WTC11 (cell line): ENCODE data around the gene RASA1. TPM values are rescaled to one million over a fixed set of nuclear protein-coding genes. Genes with fewer than 3 reads are reported as not detected.

ENCODE experiments used
- ATAC-seq: fragments of 200-7000 bp; cut with Tn5 transposase; 2 replicates; pipeline ENCODE4 v1.10.0; 2021; ENCODE audit warnings: mild to moderate bottlenecking, moderate library complexity
- CTCF ChIA-PET: fragments of 300-600 bp; sonication (Branson Sonifier 250); formaldehyde crosslinking; loops from one replicate; lab custom pipeline; 2021; ENCODE audit warnings: antibody characterized with exemption; lab: Charles Lee
- POLR2A ChIA-PET: fragments of 350-600 bp; sonication (Branson Sonifier 250); formaldehyde crosslinking; loops from one replicate; lab custom pipeline; 2021; ENCODE audit warnings: antibody characterized with exemption; lab: Charles Lee
- DNase-seq: peaks from one replicate; pipeline ENCODE4 v3.0.0; 2021; ENCODE audit warnings: low spot score
- H3K27ac Mint-ChIP-seq: 2 replicates; pipeline ENCODE4 v1.8.0; 2021; ENCODE audit warnings: mixed read lengths
- H3K27me3 Mint-ChIP-seq: 2 replicates; pipeline ENCODE4 v1.8.0; 2021; ENCODE audit warnings: low read depth, mild to moderate bottlenecking, moderate library complexity, mixed read lengths
- H3K36me3 Mint-ChIP-seq: 2 replicates; pipeline ENCODE4 v1.8.0; 2021; ENCODE audit warnings: mixed read lengths
- H3K4me1 Mint-ChIP-seq: 2 replicates; pipeline ENCODE4 v1.8.0; 2022; ENCODE audit warnings: mixed read lengths
- H3K4me3 Mint-ChIP-seq: 2 replicates; pipeline ENCODE4 v1.8.0; 2021; ENCODE audit warnings: mild to moderate bottlenecking, moderate library complexity, mixed read lengths
- H3K9me3 Mint-ChIP-seq: 2 replicates; pipeline ENCODE4 v1.8.0; 2021; ENCODE audit warnings: mixed read lengths
- ATF1 ChIP-seq: sonication (generic); formaldehyde crosslinking; IDR thresholded peaks from 2 replicates; pipeline ENCODE4 v1.8.1; 2023; ENCODE audit warnings: mild to moderate bottlenecking, moderate library complexity, missing genetic modification reagents
- EMX1 ChIP-seq: fragments of 250-450 bp; sonication (Bioruptor Pico); IDR thresholded peaks from 2 replicates; pipeline ENCODE4 v1.8.0; 2021; ENCODE audit warnings: mild to moderate bottlenecking
- GABPB1 ChIP-seq: sonication (generic); formaldehyde crosslinking; IDR thresholded peaks from 2 replicates; pipeline ENCODE4 v1.8.1; 2023; ENCODE audit warnings: mild to moderate bottlenecking, missing genetic modification reagents
- JAZF1 ChIP-seq: fragments of 250-450 bp; sonication (Bioruptor Pico); IDR thresholded peaks from 2 replicates; pipeline ENCODE4 v1.9.0; 2021; ENCODE audit warnings: moderate library complexity, mild to moderate bottlenecking, inconsistent platforms
- KAT7 ChIP-seq: sonication (generic); formaldehyde crosslinking; IDR thresholded peaks from 2 replicates; pipeline ENCODE4 v1.8.1; 2023; ENCODE audit warnings: missing genetic modification reagents, mild to moderate bottlenecking, borderline replicate concordance
- MYBL2 ChIP-seq: sonication (generic); formaldehyde crosslinking; IDR thresholded peaks from 2 replicates; pipeline ENCODE4 v1.8.1; 2023; ENCODE audit warnings: mild to moderate bottlenecking, moderate library complexity, missing genetic modification reagents
- NFATC4 ChIP-seq: fragments of 250-450 bp; sonication (Bioruptor Pico); IDR thresholded peaks from 2 replicates; pipeline ENCODE4 v1.9.0; 2021; ENCODE audit warnings: mild to moderate bottlenecking
- NFE2L1 ChIP-seq: sonication (generic); formaldehyde crosslinking; IDR thresholded peaks from 2 replicates; pipeline ENCODE4 v1.8.1; 2023; ENCODE audit warnings: missing genetic modification reagents
- NFYB ChIP-seq: sonication (generic); formaldehyde crosslinking; conservative IDR thresholded peaks from 2 replicates; pipeline ENCODE4 v1.8.0; 2022; ENCODE audit warnings: low read depth, missing genetic modification reagents
- NR1H2 ChIP-seq: sonication (generic); formaldehyde crosslinking; IDR thresholded peaks from 2 replicates; pipeline ENCODE4 v1.9.0; 2021; ENCODE audit warnings: mild to moderate bottlenecking, moderate library complexity, missing genetic modification reagents
- SP1 ChIP-seq: sonication (generic); formaldehyde crosslinking; conservative IDR thresholded peaks from 2 replicates; pipeline ENCODE4 v1.8.1; 2022; ENCODE audit warnings: missing genetic modification reagents
- ZBTB21 ChIP-seq: sonication (generic); formaldehyde crosslinking; IDR thresholded peaks from 2 replicates; pipeline ENCODE4 v1.8.1; 2023; ENCODE audit warnings: mild to moderate bottlenecking, missing genetic modification reagents, borderline replicate concordance
- ZNF232 ChIP-seq: sonication (generic); formaldehyde crosslinking; IDR thresholded peaks from 2 replicates; pipeline ENCODE4 v1.8.0; 2022; ENCODE audit warnings: mild to moderate bottlenecking, missing genetic modification reagents
- ZNF396 ChIP-seq: fragments of 250-450 bp; sonication (Bioruptor Pico); IDR thresholded peaks from 2 replicates; pipeline ENCODE4 v1.8.0; 2021; ENCODE audit warnings: mild to moderate bottlenecking, moderate library complexity, borderline replicate concordance
- ZNF416 ChIP-seq: fragments of 250-450 bp; sonication (Bioruptor Pico); IDR thresholded peaks from 2 replicates; pipeline ENCODE4 v1.9.0; 2021; ENCODE audit warnings: mild to moderate bottlenecking, inconsistent platforms
- total RNA-seq: library from RNA; stranded (reverse); gene quantifications from 3 replicates; pipeline ENCODE4 v1.2.3, GENCODE V29; 2021
- TF ChIP-seq, protein P1 (sequence below): fragments of 200-600 bp; IDR thresholded peaks from 2 replicates; pipeline ENCODE4 v1.8.0; 2022; ENCODE audit warnings: antibody characterized with exemption
- TF ChIP-seq, protein P2 (sequence below): sonication (generic); formaldehyde crosslinking; IDR thresholded peaks from 2 replicates; pipeline ENCODE4 v1.8.1; 2023; ENCODE audit warnings: mild to moderate bottlenecking, missing genetic modification reagents, moderate library complexity
- TF ChIP-seq, protein P3 (sequence below): sonication (generic); formaldehyde crosslinking; IDR thresholded peaks from 2 replicates; pipeline ENCODE4 v1.8.0; 2023; ENCODE audit warnings: missing genetic modification reagents, mild to moderate bottlenecking, borderline replicate concordance
- TF ChIP-seq, protein P4 (sequence below): fragments of 250-450 bp; sonication (Bioruptor Pico); conservative IDR thresholded peaks from 2 replicates; pipeline ENCODE4 v1.9.0; 2021; ENCODE audit warnings: mild to moderate bottlenecking
- TF ChIP-seq, protein P5 (sequence below): sonication (generic); formaldehyde crosslinking; IDR thresholded peaks from 2 replicates; pipeline ENCODE4 v1.8.0; 2022; ENCODE audit warnings: mild to moderate bottlenecking, missing genetic modification reagents

Gene RASA1
- total RNA-seq, 1 experiment from 2014 or later: 31.0 TPM

DNA sequence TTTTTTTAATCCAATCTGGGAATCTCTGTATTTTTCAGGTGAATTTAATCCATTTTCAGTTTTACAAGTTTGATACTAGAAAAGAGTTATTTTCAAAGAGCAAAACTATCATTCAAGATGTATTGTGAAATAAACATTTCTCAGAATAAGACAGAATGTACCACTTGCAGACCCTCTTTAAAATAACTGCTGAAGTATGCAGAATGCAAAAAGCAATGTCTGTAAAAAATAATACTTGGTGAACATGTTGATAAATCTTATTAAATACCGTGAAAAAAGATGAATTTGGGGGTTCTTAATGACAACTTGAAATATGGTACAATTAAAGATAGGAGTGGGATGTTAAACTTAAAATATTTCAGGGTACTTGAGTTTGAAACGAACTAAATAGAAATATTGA is 26.1 kb upstream of the RASA1 start:
- Mint-ChIP-seq H3K9me3 (no peaks in the 10 kb centered on the region), H3K36me3 (no peaks in the 10 kb centered on the region), H3K4me1 (0 out of 2 replicates have a peak, but pooled peaks cover 2% of the 10 kb centered on the region), H3K4me3 (no peak overlapping the region), H3K27me3 (no peaks in the 10 kb centered on the region), H3K27ac (no peak overlapping the region)
- TF ChIP-seq ZNF396 (CRISPR knock-in tag) (no peak), NFE2L1 (CRISPR knock-in tag) (no peak), ZNF416 (no peak), SP1 (CRISPR knock-in tag) (no peak), EMX1 (CRISPR knock-in tag) (no peak), JAZF1 (no peak), NFYB (CRISPR knock-in tag) (no peak), NR1H2 (no peak), NFATC4 (CRISPR knock-in tag) (no peak), MYBL2 (no peak), ATF1 (CRISPR knock-in tag) (no peak), KAT7 (CRISPR knock-in tag) (no peak)
- TF ChIP-seq, protein P1, sequence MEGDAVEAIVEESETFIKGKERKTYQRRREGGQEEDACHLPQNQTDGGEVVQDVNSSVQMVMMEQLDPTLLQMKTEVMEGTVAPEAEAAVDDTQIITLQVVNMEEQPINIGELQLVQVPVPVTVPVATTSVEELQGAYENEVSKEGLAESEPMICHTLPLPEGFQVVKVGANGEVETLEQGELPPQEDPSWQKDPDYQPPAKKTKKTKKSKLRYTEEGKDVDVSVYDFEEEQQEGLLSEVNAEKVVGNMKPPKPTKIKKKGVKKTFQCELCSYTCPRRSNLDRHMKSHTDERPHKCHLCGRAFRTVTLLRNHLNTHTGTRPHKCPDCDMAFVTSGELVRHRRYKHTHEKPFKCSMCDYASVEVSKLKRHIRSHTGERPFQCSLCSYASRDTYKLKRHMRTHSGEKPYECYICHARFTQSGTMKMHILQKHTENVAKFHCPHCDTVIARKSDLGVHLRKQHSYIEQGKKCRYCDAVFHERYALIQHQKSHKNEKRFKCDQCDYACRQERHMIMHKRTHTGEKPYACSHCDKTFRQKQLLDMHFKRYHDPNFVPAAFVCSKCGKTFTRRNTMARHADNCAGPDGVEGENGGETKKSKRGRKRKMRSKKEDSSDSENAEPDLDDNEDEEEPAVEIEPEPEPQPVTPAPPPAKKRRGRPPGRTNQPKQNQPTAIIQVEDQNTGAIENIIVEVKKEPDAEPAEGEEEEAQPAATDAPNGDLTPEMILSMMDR: no peak
- TF ChIP-seq, protein P2, sequence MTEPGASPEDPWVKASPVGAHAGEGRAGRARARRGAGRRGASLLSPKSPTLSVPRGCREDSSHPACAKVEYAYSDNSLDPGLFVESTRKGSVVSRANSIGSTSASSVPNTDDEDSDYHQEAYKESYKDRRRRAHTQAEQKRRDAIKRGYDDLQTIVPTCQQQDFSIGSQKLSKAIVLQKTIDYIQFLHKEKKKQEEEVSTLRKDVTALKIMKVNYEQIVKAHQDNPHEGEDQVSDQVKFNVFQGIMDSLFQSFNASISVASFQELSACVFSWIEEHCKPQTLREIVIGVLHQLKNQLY (CRISPR knock-in tag): no peak
- ChIA-PET CTCF (no interaction called here), POLR2A (no interaction called here)
- ATAC-seq: no peak
- DNase-seq: no peak

DNA sequence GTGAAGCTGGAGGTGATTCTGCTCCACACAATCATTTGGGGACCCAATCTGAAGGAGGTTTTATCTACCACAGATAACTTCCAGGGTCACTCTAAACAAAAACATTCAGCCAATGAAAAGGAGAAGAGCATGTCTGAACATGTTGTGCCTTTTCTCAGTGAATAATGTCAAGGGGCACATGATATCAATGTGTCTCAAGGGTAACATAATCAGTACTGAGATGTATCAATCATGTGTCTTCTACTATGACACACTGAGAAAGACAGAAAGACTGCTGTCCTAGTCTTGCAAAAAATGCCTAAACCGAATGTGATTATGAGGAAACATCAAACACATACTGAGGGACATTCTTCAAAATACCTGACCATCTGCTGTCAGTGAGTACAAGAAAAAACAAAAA is 25.4 kb upstream of the RASA1 start:
- Mint-ChIP-seq H3K36me3 (no peaks in the 10 kb centered on the region), H3K4me3 (no peak overlapping the region), H3K4me1 (0 out of 2 replicates have a peak, but pooled peaks cover 2% of the 10 kb centered on the region), H3K27ac (no peak overlapping the region), H3K27me3 (no peaks in the 10 kb centered on the region), H3K9me3 (no peaks in the 10 kb centered on the region)
- ChIA-PET CTCF (no interaction called here), POLR2A (no interaction called here)
- TF ChIP-seq, protein P3, sequence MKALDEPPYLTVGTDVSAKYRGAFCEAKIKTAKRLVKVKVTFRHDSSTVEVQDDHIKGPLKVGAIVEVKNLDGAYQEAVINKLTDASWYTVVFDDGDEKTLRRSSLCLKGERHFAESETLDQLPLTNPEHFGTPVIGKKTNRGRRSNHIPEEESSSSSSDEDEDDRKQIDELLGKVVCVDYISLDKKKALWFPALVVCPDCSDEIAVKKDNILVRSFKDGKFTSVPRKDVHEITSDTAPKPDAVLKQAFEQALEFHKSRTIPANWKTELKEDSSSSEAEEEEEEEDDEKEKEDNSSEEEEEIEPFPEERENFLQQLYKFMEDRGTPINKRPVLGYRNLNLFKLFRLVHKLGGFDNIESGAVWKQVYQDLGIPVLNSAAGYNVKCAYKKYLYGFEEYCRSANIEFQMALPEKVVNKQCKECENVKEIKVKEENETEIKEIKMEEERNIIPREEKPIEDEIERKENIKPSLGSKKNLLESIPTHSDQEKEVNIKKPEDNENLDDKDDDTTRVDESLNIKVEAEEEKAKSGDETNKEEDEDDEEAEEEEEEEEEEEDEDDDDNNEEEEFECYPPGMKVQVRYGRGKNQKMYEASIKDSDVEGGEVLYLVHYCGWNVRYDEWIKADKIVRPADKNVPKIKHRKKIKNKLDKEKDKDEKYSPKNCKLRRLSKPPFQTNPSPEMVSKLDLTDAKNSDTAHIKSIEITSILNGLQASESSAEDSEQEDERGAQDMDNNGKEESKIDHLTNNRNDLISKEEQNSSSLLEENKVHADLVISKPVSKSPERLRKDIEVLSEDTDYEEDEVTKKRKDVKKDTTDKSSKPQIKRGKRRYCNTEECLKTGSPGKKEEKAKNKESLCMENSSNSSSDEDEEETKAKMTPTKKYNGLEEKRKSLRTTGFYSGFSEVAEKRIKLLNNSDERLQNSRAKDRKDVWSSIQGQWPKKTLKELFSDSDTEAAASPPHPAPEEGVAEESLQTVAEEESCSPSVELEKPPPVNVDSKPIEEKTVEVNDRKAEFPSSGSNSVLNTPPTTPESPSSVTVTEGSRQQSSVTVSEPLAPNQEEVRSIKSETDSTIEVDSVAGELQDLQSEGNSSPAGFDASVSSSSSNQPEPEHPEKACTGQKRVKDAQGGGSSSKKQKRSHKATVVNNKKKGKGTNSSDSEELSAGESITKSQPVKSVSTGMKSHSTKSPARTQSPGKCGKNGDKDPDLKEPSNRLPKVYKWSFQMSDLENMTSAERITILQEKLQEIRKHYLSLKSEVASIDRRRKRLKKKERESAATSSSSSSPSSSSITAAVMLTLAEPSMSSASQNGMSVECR (CRISPR knock-in tag): no peak
- TF ChIP-seq, protein P4, sequence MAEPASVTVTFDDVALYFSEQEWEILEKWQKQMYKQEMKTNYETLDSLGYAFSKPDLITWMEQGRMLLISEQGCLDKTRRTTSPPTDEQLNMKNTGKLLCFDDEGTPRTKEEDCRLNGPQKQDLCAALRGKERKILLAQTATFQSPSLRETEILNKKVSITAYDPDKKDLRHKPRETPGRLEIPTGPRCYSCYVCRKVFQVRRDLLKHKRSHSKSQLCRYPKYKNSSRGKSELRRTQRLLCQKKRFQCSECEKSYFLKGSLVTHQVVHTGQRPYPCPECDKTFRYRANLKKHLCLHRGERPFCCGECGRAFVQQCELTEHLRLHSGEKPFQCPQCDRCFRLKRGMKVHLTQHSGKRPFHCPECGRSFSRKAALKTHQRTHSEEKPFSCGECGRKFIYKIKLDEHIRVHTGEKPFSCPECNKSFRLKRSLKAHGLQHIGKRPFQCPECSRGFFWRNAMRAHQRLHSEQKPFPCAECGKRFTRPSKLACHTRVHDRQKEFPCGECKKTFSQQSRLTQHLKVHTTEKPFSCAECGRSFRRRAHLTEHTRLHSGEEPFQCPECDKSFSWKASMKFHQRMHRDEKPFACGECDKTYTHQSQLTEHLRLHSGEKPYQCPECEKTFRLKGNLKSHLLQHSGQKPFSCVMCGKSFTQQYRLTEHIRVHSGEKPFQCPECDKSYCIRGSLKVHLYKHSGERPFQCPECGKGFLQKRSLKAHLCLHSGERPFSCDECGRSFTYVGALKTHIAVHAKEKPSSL (CRISPR knock-in tag): no peak
- TF ChIP-seq, protein P2 (CRISPR knock-in tag): no peak
- TF ChIP-seq ZBTB21 (CRISPR knock-in tag) (no peak), GABPB1 (no peak), ZNF232 (CRISPR knock-in tag) (no peak)
- TF ChIP-seq, protein P5, sequence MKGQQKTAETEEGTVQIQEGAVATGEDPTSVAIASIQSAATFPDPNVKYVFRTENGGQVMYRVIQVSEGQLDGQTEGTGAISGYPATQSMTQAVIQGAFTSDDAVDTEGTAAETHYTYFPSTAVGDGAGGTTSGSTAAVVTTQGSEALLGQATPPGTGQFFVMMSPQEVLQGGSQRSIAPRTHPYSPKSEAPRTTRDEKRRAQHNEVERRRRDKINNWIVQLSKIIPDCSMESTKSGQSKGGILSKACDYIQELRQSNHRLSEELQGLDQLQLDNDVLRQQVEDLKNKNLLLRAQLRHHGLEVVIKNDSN: no peak
- DNase-seq (no peak), ATAC-seq (no peak)
